ENCODE results near the gene MST1.
"Not testable (repeated sequence)": the region's sequence is repeated elsewhere in the genome, so short reads cannot be mapped to it uniquely, and the experiment has no call there.

DNA sequence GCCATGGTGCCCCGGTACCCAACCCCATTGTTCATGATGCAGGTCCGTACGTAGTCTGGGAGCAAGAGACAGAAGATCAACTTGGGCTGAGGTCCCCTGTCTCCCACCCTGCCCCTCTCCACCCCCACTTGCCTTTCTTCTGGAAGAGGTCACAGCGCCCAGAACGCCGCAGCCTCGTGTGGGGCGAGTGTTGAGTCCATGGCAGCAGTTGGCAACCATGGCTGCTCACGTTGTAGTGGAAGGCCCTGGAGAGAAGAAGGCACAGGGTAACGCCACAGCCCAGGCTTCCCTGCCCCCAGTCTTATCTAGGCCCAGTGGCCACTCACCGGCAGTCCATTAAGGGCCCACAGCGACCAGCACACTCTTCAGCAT, 1.9 kb downstream of the MST1 start:
- TF ChIP-seq POLR2A (IDR thresholded peaks at IDR 0.05; ENCODE audit: low read depth, low read length); TAF1 (IDR thresholded peaks at IDR 0.05; ENCODE audit: borderline replicate concordance, low read depth, low read length); POLR2AphosphoS5 (IDR thresholded peaks at IDR 0.05; ENCODE audit: low read depth, low read length): not testable (repeated sequence)
